Measurements from ENCODE around the gene CROT.

Gene CROT

GRCh38 chr7:87330316-87330715 lies 15.1 kb upstream of the CROT start:
- H3K4me3 ChIP-seq (ENCODE audit: low read depth, low read length) = no peak overlapping the region
- no peak for TF ChIP-seq CTCF (IDR thresholded peaks at IDR 0.05; ENCODE audit: borderline replicate concordance, insufficient read depth, low read depth, low read length)

GRCh38 chr7:87330942-87331341 lies 14.5 kb upstream of the CROT start:
- no peak overlapping the region for H3K4me3 ChIP-seq (ENCODE audit: low read depth, low read length)
- TF ChIP-seq CTCF (IDR thresholded peaks at IDR 0.05; ENCODE audit: borderline replicate concordance, insufficient read depth, low read depth, low read length) = no peak

- no peak for TF ChIP-seq CTCF (IDR thresholded peaks at IDR 0.05; ENCODE audit: borderline replicate concordance, insufficient read depth, low read depth, low read length)
- H3K4me3 ChIP-seq (ENCODE audit: low read depth, low read length) = no peak overlapping the region
Measured at GRCh38 chr7:87331687-87332252, 13.7 kb upstream of the CROT start.

GRCh38 chr7:87332321-87332720 lies 13.1 kb upstream of the CROT start:
- TF ChIP-seq CTCF (IDR thresholded peaks at IDR 0.05; ENCODE audit: borderline replicate concordance, insufficient read depth, low read depth, low read length) = no peak
- no peak overlapping the region for H3K4me3 ChIP-seq (ENCODE audit: low read depth, low read length)

GRCh38 chr7:87336136-87336535 lies 9.3 kb upstream of the CROT start:
- no peak for TF ChIP-seq CTCF (IDR thresholded peaks at IDR 0.05; ENCODE audit: borderline replicate concordance, insufficient read depth, low read depth, low read length)
- H3K4me3 ChIP-seq (ENCODE audit: low read depth, low read length) = no peak overlapping the region

- H3K4me3 ChIP-seq (ENCODE audit: low read depth, low read length) = no peak overlapping the region
- TF ChIP-seq CTCF (IDR thresholded peaks at IDR 0.05; ENCODE audit: borderline replicate concordance, insufficient read depth, low read depth, low read length) = no peak
Measured at GRCh38 chr7:87337331-87337730, 8.1 kb upstream of the CROT start.

GRCh38 chr7:87339373-87339897 lies 6.0 kb upstream of the CROT start:
- H3K4me3 ChIP-seq (ENCODE audit: low read depth, low read length) = no peak overlapping the region
- no peak for TF ChIP-seq CTCF (IDR thresholded peaks at IDR 0.05; ENCODE audit: borderline replicate concordance, insufficient read depth, low read depth, low read length)

All from GM12875 (cell line).